D721Med (cell line): ENCODE results near the gene TBC1D22A.

Experiments
- DNase-seq: peaks from one replicate; pipeline ENCODE4 v3.0.0; 2011; ENCODE audit warnings: low spot score; ENCODE audit not compliant: insufficient read length
- FAIRE-seq: peaks from 2 replicates; lab custom pipeline; 2011; peaks lifted over from hg19 to GRCh38; lab: Jason Lieb, UNC
- TF ChIP-seq, protein P1 (sequence below): IDR thresholded peaks from 2 replicates; pipeline ENCODE4 v1.5.1; 2012; ENCODE audit warnings: mild to moderate bottlenecking, control low read depth; ENCODE audit not compliant: insufficient read depth; ENCODE audit errors: missing control alignments

Gene TBC1D22A

DNA sequence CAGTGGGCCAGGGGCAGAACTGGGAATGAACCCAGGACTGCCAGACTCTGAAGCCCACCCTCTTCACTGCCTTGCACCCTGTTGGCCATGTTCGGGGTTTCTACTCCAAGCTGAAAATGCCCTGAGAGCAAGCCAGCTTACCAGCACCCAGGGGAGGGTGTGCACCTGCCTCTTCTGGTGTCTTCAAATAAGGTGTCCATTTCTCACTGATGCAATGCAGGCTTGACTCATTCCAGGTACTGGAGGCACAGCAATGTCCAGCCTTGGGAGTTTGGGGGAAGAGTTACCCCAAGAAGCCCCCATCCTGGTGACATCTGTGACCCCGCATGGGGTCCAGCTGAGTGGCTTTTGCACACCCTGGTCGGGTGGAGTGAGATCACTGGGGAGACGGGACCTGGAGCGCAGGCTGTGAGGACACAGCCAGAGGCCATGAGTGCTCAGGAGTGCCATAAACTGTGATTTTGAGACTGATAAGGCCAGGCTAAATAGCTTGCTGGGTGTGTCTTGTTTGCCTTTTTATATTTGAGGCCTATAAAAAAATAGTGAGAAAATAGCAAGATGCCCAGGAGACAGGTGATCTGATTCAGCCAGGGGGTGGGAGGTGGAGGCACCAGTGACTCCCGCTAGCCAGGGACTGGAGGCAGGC is 19.8 kb upstream of the TBC1D22A start:
- DNase-seq = no peak
- TF ChIP-seq, protein P1, sequence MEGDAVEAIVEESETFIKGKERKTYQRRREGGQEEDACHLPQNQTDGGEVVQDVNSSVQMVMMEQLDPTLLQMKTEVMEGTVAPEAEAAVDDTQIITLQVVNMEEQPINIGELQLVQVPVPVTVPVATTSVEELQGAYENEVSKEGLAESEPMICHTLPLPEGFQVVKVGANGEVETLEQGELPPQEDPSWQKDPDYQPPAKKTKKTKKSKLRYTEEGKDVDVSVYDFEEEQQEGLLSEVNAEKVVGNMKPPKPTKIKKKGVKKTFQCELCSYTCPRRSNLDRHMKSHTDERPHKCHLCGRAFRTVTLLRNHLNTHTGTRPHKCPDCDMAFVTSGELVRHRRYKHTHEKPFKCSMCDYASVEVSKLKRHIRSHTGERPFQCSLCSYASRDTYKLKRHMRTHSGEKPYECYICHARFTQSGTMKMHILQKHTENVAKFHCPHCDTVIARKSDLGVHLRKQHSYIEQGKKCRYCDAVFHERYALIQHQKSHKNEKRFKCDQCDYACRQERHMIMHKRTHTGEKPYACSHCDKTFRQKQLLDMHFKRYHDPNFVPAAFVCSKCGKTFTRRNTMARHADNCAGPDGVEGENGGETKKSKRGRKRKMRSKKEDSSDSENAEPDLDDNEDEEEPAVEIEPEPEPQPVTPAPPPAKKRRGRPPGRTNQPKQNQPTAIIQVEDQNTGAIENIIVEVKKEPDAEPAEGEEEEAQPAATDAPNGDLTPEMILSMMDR = no peak
- FAIRE-seq = no peak

- DNase-seq = no peak
- no peak for FAIRE-seq
- TF ChIP-seq, protein P1 = no peak
Measured at GRCh38 chr22:46744581-46744980, 17.9 kb upstream of the TBC1D22A start.

GRCh38 chr22:46746192-46746591 is 16.3 kb upstream of the TBC1D22A start:
- DNase-seq (no peak), FAIRE-seq (no peak)
- TF ChIP-seq, protein P1 = no peak

GRCh38 chr22:46746620-46747019 is 15.8 kb upstream of the TBC1D22A start:
- no peak for FAIRE-seq
- DNase-seq = no peak
- TF ChIP-seq, protein P1 = no peak

- FAIRE-seq (no peak), DNase-seq (no peak)
- TF ChIP-seq, protein P1 = no peak
Measured at GRCh38 chr22:46747646-46748045, 14.8 kb upstream of the TBC1D22A start.

GRCh38 chr22:46748206-46748907 is 14.1 kb upstream of the TBC1D22A start:
- no peak for FAIRE-seq
- no peak for DNase-seq
- TF ChIP-seq, protein P1 = no peak

DNA sequence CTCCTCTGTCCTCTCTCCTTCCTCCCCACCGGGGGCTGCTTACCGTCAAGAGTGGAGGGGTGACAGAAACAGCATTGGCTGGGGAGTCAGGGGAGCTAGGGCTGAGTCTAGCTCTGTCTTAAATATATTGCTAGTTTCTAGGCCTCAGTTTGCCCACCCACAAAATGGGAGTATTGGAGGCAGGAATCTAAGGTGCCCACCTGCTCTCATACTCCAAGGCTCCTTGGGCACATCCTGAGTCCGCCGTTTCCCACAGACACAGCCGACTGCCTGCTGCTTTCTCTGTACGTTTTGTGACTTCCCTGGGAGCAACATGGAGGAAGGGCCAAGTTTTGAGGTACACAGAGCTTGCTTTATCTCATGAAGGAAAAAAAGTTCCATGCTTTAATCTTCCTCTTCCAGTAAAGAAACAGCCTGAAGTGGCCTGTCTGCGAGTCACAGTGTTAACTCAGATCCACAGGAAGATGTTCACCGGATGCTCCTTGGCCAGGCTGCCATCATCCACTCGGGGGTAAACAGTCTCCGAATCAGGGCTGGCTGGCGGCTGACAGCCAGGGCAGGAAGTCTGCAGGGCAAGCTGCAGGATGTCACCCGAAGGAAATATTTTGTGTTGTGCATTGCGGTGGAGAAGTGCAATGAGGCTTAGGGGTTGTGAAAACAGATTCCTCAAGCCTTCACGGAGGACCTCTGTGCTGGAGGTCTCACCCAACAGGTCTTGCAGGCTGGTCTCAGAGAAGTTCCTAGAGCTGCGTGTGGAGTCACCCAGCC is 13.4 kb upstream of the TBC1D22A start:
- TF ChIP-seq, protein P1 = no peak
- FAIRE-seq (no peak), DNase-seq (no peak)
